Ovary (tissue), 9 donors: ENCODE measurements around the gene CTNNA3. TPM values are rescaled to one million over a fixed set of nuclear protein-coding genes. Genes with fewer than 3 reads are reported as not detected.

Source experiments
- DNase-seq, 5 donors: peaks; one replicate each; pipeline ENCODE4 v3.0.0-alpha.2; 2019 to 2020
- H3K27ac ChIP-seq, 2 donors: fragments of 200-600 bp; one replicate each; pipeline versions ENCODE4 v1.5.1 to v1.8.0; 2019 to 2022
- H3K27me3 ChIP-seq: fragments of 200-600 bp; one replicate; pipeline ENCODE4 v1.8.0; 2022
- H3K36me3 ChIP-seq: fragments of 200-600 bp; sonication (generic); one replicate; pipeline ENCODE4 v1.5.1; 2019
- H3K4me1 ChIP-seq: one replicate; pipeline ENCODE4 v1.8.1; 2013; ENCODE audit warnings: mild to moderate bottlenecking, moderate library complexity; ENCODE audit not compliant: insufficient read depth
- H3K4me3 ChIP-seq: fragments of 200-600 bp; sonication (generic); one replicate; pipeline ENCODE4 v1.5.1; 2017
- H3K9me3 ChIP-seq, 2 donors: fragments of 200-600 bp in 1 of 2; sonication (generic) in 1 of 2; one replicate each; pipeline versions ENCODE4 v1.5.1 to v1.8.1; 2013 to 2019; ENCODE audit warnings: mild to moderate bottlenecking in 1 of 2, moderate library complexity in 1 of 2
- CTCF ChIP-seq, 3 donors: fragments of 450-650 bp in 2 of 3; fragments of 200-600 bp in 1 of 3; IDR thresholded peaks; one replicate each; pipeline versions ENCODE4 v1.5.1 to v1.8.0; 2016 to 2022; ENCODE audit warnings: antibody characterized with exemption in 3 of 3, mild to moderate bottlenecking in 1 of 3
- EP300 ChIP-seq: sonication (generic); formaldehyde crosslinking; IDR thresholded peaks from one replicate; pipeline ENCODE4 v1.6.1; 2017; ENCODE audit warnings: antibody characterized with exemption
- POLR2A ChIP-seq: fragments of 450-650 bp; IDR thresholded peaks from one replicate; pipeline ENCODE4 v1.6.1; 2017; ENCODE audit warnings: antibody characterized with exemption, mild to moderate bottlenecking, moderate library complexity
- WGBS, 3 donors: extraction: QIAGEN DNeasy Blood & Tissue Kit in 1 of 3; methylation state at CpG; one replicate each; pipeline versions ENCODE4 v1.1.5 to v1.1.7; 2013 to 2017; 5-methylcytosine and 5-hydroxymethylcytosine counted together
- intact Hi-C, 4 donors: fragments of 100-400 bp; cut with DNase I; formaldehyde crosslinking; loops; one replicate each; pipeline versions ENCODE4 v1.11.0 to v1.15.1; 2022 to 2023
- polyA plus RNA-seq, 2 donors: library from polyadenylated mRNA; stranded (reverse); fragments of 200-250 nt in 1 of 2; fragments of 350-450 nt in 1 of 2; fragmentation: Illumina TruSeq in 1 of 2; extraction: RNeasy Lipid Tissue Mini Kit (QIAGEN cat#74804) in 1 of 2; gene quantifications; one replicate each; pipeline ENCODE4 v1.2.3, GENCODE V29; 2013 to 2014
- total RNA-seq, 7 donors: library from RNA; depleted of rRNA in 2 of 7; stranded (reverse); fragments of >200 nt in 2 of 7; fragmentation: NEBNext Ultra II Directional in 3 of 7; extraction: Animal tissue kit (Norgen Biotek cat#: 25700) in 3 of 7; gene quantifications; one replicate each; pipeline versions ENCODE4 v1.1.0 to v1.2.4, GENCODE V29; 2016 to 2023
- donor health status: DM: no; HTN: no; CAD: no; lungs with moderate emphysema.
- donor health status: DM: no; HTN: no; CAD: no.
- donor health status: Bipolar disorder and iron deficiency.
- donor health status: DM: yes; HTN: yes; CAD: no.
- donor health status: DM: no; HTN: no; CAD: no.
- donor health status: DM: yes; HTN: yes; CAD: no.

Gene CTNNA3
- total and polyA plus RNA-seq, 9 donors: 1.9 to 9.7 (median 4.0) TPM

GRCh38 chr10:66381045-66381444 lies 1315.0 kb downstream of the CTNNA3 start:
- H3K36me3 ChIP-seq: no peaks in the 10 kb centered on the region
- intact Hi-C loops: no loop called here
- no peaks in the 10 kb centered on the region for H3K4me1 ChIP-seq
- TF ChIP-seq EP300 (no peak), CTCF (IDR thresholded peaks at IDR 0.05) (no peak), POLR2A (no peak)
- no peak overlapping the region for H3K27ac ChIP-seq
- no peak for DNase-seq
- no peaks in the 10 kb centered on the region for H3K9me3 ChIP-seq
- no peak overlapping the region for H3K4me3 ChIP-seq
- no peaks in the 10 kb centered on the region for H3K27me3 ChIP-seq

GRCh38 chr10:66378117-66378876 lies 1317.7 kb downstream of the CTNNA3 start:
- Histone ChIP-seq H3K4me1 (no peaks in the 10 kb centered on the region), H3K4me3 (no peak overlapping the region), H3K27me3 (no peaks in the 10 kb centered on the region), H3K9me3 (no peaks in the 10 kb centered on the region), H3K27ac (no peak overlapping the region), H3K36me3 (no peaks in the 10 kb centered on the region)
- no peak for DNase-seq
- intact Hi-C loops: no loop called here
- TF ChIP-seq EP300: no peak
- no peak for TF ChIP-seq POLR2A
- no peak for TF ChIP-seq CTCF (IDR thresholded peaks at IDR 0.05)
- WGBS, 3 donors: 50 to 58% (median 56%) methylated on average over 3 of the region's 3 CpGs

GRCh38 chr10:66368146-66368545 lies 1327.8 kb downstream of the CTNNA3 start:
- 56 to 69% (median 65%) methylated on average over 2 of the region's 2 CpGs for WGBS, 3 donors
- no peak overlapping the region for H3K27ac ChIP-seq
- no peaks in the 10 kb centered on the region for H3K36me3 ChIP-seq
- H3K4me3 ChIP-seq: no peak overlapping the region
- no peaks in the 10 kb centered on the region for H3K27me3 ChIP-seq
- intact Hi-C loops: no loop called here
- DNase-seq: no peak
- no peaks in the 10 kb centered on the region for H3K4me1 ChIP-seq
- no peaks in the 10 kb centered on the region for H3K9me3 ChIP-seq
- TF ChIP-seq CTCF (IDR thresholded peaks at IDR 0.05): no peak
- TF ChIP-seq EP300: no peak
- TF ChIP-seq POLR2A: no peak

- H3K4me3 ChIP-seq: no peak overlapping the region
- intact Hi-C loops: no loop called here
- no peak overlapping the region for H3K27ac ChIP-seq
- TF ChIP-seq CTCF (IDR thresholded peaks at IDR 0.05) (no peak), EP300 (no peak)
- no peaks in the 10 kb centered on the region for H3K27me3 ChIP-seq
- no peaks in the 10 kb centered on the region for H3K4me1 ChIP-seq
- WGBS, 3 donors: 63 to 66% (median 64%) methylated on average over 3 of the region's 3 CpGs
- no peak for DNase-seq
- H3K9me3 ChIP-seq: no peaks in the 10 kb centered on the region
- no peaks in the 10 kb centered on the region for H3K36me3 ChIP-seq
Observed at GRCh38 chr10:66366163-66366562, 1329.8 kb downstream of the CTNNA3 start.
